Iris pigment epithelial cell (primary cell): Measurements from ENCODE around the gene CMTM3.
"Not testable (repeated sequence)": the region's sequence is repeated elsewhere in the genome, so short reads cannot be mapped to it uniquely, and the experiment has no call there.

Experiments
- DNase-seq: peaks from one replicate; pipeline ENCODE4 v3.0.0-alpha.2; 2011; ENCODE audit warnings: low read depth

The CMTM3 gene

GRCh38 chr16:66609139-66609510 lies 4.6 kb downstream of the CMTM3 start:
- DNase-seq, result no peak

- DNase-seq, result no peak
These were observed 5.8 kb downstream of the CMTM3 start for GRCh38 chr16:66610111-66610820.

- DNase-seq, result not testable (repeated sequence)
These were observed 7.4 kb downstream of the CMTM3 start for GRCh38 chr16:66611911-66612310.

GRCh38 chr16:66612422-66612821 lies 7.9 kb downstream of the CMTM3 start:
- no peak for DNase-seq

GRCh38 chr16:66614161-66614802 lies 9.8 kb downstream of the CMTM3 start:
- DNase-seq, result no peak

GRCh38 chr16:66616169-66616568 lies 11.7 kb downstream of the CMTM3 start:
- DNase-seq, result peak; percentile 54

- peak; percentile 54 for DNase-seq
These were observed 12.1 kb downstream of the CMTM3 start for GRCh38 chr16:66616592-66616991.

- DNase-seq, result peak; percentile 60
These were observed 12.5 kb downstream of the CMTM3 start for GRCh38 chr16:66617010-66617434.

GRCh38 chr16:66617728-66618127 lies 13.2 kb downstream of the CMTM3 start:
- peak; percentile 31 for DNase-seq

- DNase-seq, result peak; percentile 99
These were observed 14.3 kb downstream of the CMTM3 start for GRCh38 chr16:66618588-66619375.

- peak; percentile 81 for DNase-seq
These were observed 15.3 kb downstream of the CMTM3 start for GRCh38 chr16:66619534-66620428.

GRCh38 chr16:66620429-66620795 lies 15.9 kb downstream of the CMTM3 start:
- no peak for DNase-seq

GRCh38 chr16:66621973-66622372 lies 17.5 kb downstream of the CMTM3 start:
- DNase-seq, result no peak

- no peak for DNase-seq
These were observed 18.4 kb downstream of the CMTM3 start for GRCh38 chr16:66622863-66623262.

- no peak for DNase-seq
These were observed 19.3 kb downstream of the CMTM3 start for GRCh38 chr16:66623755-66624154.

- DNase-seq, result not testable (repeated sequence)
These were observed 23.3 kb downstream of the CMTM3 start for GRCh38 chr16:66627611-66628378.

GRCh38 chr16:66629856-66630255 lies 25.4 kb downstream of the CMTM3 start:
- no peak for DNase-seq

GRCh38 chr16:66630561-66631260 lies 26.2 kb downstream of the CMTM3 start:
- not testable (repeated sequence) for DNase-seq

GRCh38 chr16:66631558-66631957 lies 27.1 kb downstream of the CMTM3 start:
- DNase-seq, result not testable (repeated sequence)

- no peak for DNase-seq
These were observed 30.2 kb downstream of the CMTM3 start for GRCh38 chr16:66634527-66635196.
